Esophagus (tissue), 2 donors: Measurements from ENCODE around the gene ZDHHC8. TPM values are rescaled to one million over a fixed set of nuclear protein-coding genes. Genes with fewer than 3 reads are reported as not detected.

ENCODE experiments used
- H3K27ac ChIP-seq, 2 donors: one replicate each; pipeline ENCODE4 v1.5.1; 2013; ENCODE audit warnings: low read depth in 2 of 2, mild to moderate bottlenecking in 2 of 2, inconsistent platforms in 1 of 2, low read length in 1 of 2, moderate library complexity in 1 of 2
- H3K27me3 ChIP-seq, 2 donors: one replicate each; pipeline ENCODE4 v1.6.1; 2013; ENCODE audit warnings: low read length in 2 of 2, control low read depth in 1 of 2, mild to moderate bottlenecking in 1 of 2; ENCODE audit not compliant: insufficient read depth in 2 of 2, control insufficient read depth in 1 of 2
- H3K36me3 ChIP-seq, 2 donors: one replicate each; pipeline ENCODE4 v1.6.1; 2013; ENCODE audit warnings: low read length in 1 of 2; ENCODE audit not compliant: control insufficient read depth in 2 of 2, insufficient read depth in 2 of 2
- H3K4me1 ChIP-seq, 2 donors: one replicate each; pipeline ENCODE4 v1.6.1; 2013; ENCODE audit warnings: low read length in 1 of 2; ENCODE audit not compliant: control insufficient read depth in 2 of 2, insufficient read depth in 2 of 2
- H3K4me3 ChIP-seq, 2 donors: one replicate each; pipeline ENCODE4 v1.5.1; 2013; ENCODE audit warnings: low read length in 2 of 2, mild to moderate bottlenecking in 2 of 2, low read depth in 1 of 2, moderate library complexity in 1 of 2
- H3K9me3 ChIP-seq, 2 donors: one replicate each; pipeline ENCODE4 v1.6.1; 2013; ENCODE audit warnings: mild to moderate bottlenecking in 2 of 2, low read depth in 1 of 2, low read length in 1 of 2, moderate library complexity in 1 of 2; ENCODE audit not compliant: control insufficient read depth in 2 of 2, insufficient read depth in 1 of 2
- WGBS, 2 donors: extraction: QIAGEN DNeasy Blood & Tissue Kit; methylation state at CpG; one replicate each; pipeline ENCODE4 v1.1.7; 2013; 5-methylcytosine and 5-hydroxymethylcytosine counted together
- polyA plus RNA-seq, 2 donors: library from polyadenylated mRNA; stranded (reverse); fragments of 200-250 nt; gene quantifications; one replicate each; pipeline ENCODE4 v1.2.3, GENCODE V29; 2013
- donor health status: healthy with polysubstance abuse.
- donor health status: Bipolar disorder and iron deficiency.

Gene ZDHHC8
- polyA plus RNA-seq, 2 donors, result 21.3 to 33.6 TPM

- Histone ChIP-seq H3K9me3 (no peaks in the 10 kb centered on the region), H3K4me1 (no peaks in the 10 kb centered on the region), H3K36me3 (peaks cover 8 to 55% of the 10 kb centered on the region in 2 donors), H3K4me3 (no peak overlapping the region), H3K27me3 (no peaks in the 10 kb centered on the region), H3K27ac (no peak overlapping the region)
- WGBS, 2 donors, result 89 to 91% methylated on average over 4 of the region's 4 CpGs
Measured at GRCh38 chr22:20095521-20095920, 36.1 kb upstream of the ZDHHC8 start.

- Histone ChIP-seq H3K9me3 (no peaks in the 10 kb centered on the region), H3K36me3 (peaks cover 8 to 43% of the 10 kb centered on the region in 2 donors), H3K27me3 (no peaks in the 10 kb centered on the region), H3K27ac (no peak overlapping the region), H3K4me3 (no peak overlapping the region), H3K4me1 (no peaks in the 10 kb centered on the region)
- 94 to 100% methylated on average over 2 of the region's 2 CpGs for WGBS, 2 donors
Measured at GRCh38 chr22:20096574-20097420, 34.8 kb upstream of the ZDHHC8 start.

- Histone ChIP-seq H3K36me3 (peaks cover 6 to 30% of the 10 kb centered on the region in 2 donors), H3K9me3 (no peaks in the 10 kb centered on the region), H3K27ac (no peak overlapping the region), H3K4me3 (no peak overlapping the region), H3K27me3 (no peaks in the 10 kb centered on the region), H3K4me1 (no peaks in the 10 kb centered on the region)
- 94 to 95% methylated on average over 6 of the region's 6 CpGs for WGBS, 2 donors
Measured at GRCh38 chr22:20099099-20099711, 32.4 kb upstream of the ZDHHC8 start.

- H3K4me3 ChIP-seq, result no peak overlapping the region
- H3K27ac ChIP-seq, result no peak overlapping the region
- H3K4me1 ChIP-seq, result no peaks in the 10 kb centered on the region
- no peaks in the 10 kb centered on the region for H3K9me3 ChIP-seq
- 79 to 82% methylated on average over 8 of the region's 8 CpGs for WGBS, 2 donors
- H3K36me3 ChIP-seq, result peaks cover 2 to 36% of the 10 kb centered on the region in 2 donors
- H3K27me3 ChIP-seq, result no peaks in the 10 kb centered on the region
Measured at GRCh38 chr22:20101638-20102037, 30.0 kb upstream of the ZDHHC8 start.

GRCh38 chr22:20102203-20102780, 29.3 kb upstream of the ZDHHC8 start:
- Histone ChIP-seq H3K4me3 (no peak overlapping the region), H3K27me3 (no peaks in the 10 kb centered on the region), H3K9me3 (no peaks in the 10 kb centered on the region), H3K27ac (no peak overlapping the region), H3K4me1 (no peaks in the 10 kb centered on the region), H3K36me3 (peaks cover 8 to 42% of the 10 kb centered on the region in 2 donors)
- WGBS, 2 donors, result 91 to 95% methylated on average over 12 of the region's 12 CpGs

- no peaks in the 10 kb centered on the region for H3K27me3 ChIP-seq
- H3K4me1 ChIP-seq, result no peaks in the 10 kb centered on the region
- 96 to 97% methylated on average over 7 of the region's 7 CpGs for WGBS, 2 donors
- H3K4me3 ChIP-seq, result no peak overlapping the region
- peaks cover 28 to 61% of the 10 kb centered on the region in 2 donors for H3K36me3 ChIP-seq
- H3K9me3 ChIP-seq, result no peaks in the 10 kb centered on the region
- no peak overlapping the region for H3K27ac ChIP-seq
Measured at GRCh38 chr22:20105456-20106204, 26.0 kb upstream of the ZDHHC8 start.

- no peaks in the 10 kb centered on the region for H3K4me1 ChIP-seq
- H3K9me3 ChIP-seq, result no peaks in the 10 kb centered on the region
- WGBS, 2 donors, result 89 to 93% methylated on average over 20 of the region's 20 CpGs
- H3K27me3 ChIP-seq, result no peaks in the 10 kb centered on the region
- H3K36me3 ChIP-seq, result peaks cover 28 to 65% of the 10 kb centered on the region in 2 donors
- no peak overlapping the region for H3K4me3 ChIP-seq
- no peak overlapping the region for H3K27ac ChIP-seq
Measured at GRCh38 chr22:20106205-20106848, 25.3 kb upstream of the ZDHHC8 start.

GRCh38 chr22:20106849-20107237, 24.8 kb upstream of the ZDHHC8 start:
- H3K36me3 ChIP-seq, result peaks cover 28 to 70% of the 10 kb centered on the region in 2 donors
- no peak overlapping the region for H3K4me3 ChIP-seq
- 94 to 96% methylated on average over 10 of the region's 10 CpGs for WGBS, 2 donors

GRCh38 chr22:20107471-20107901, 24.1 kb upstream of the ZDHHC8 start:
- Histone ChIP-seq H3K4me3 (no peak overlapping the region), H3K27me3 (no peaks in the 10 kb centered on the region), H3K9me3 (no peaks in the 10 kb centered on the region), H3K27ac (no peak overlapping the region), H3K36me3 (peaks cover 28 to 71% of the 10 kb centered on the region in 2 donors), H3K4me1 (no peaks in the 10 kb centered on the region)
- WGBS, 2 donors, result 93 to 97% methylated on average over 6 to 7 of the region's 7 CpGs

More at GRCh38 chr22:20106849-20107237, 24.8 kb upstream of the ZDHHC8 start:
- H3K27me3 ChIP-seq, result no peaks in the 10 kb centered on the region
- no peaks in the 10 kb centered on the region for H3K4me1 ChIP-seq
- H3K9me3 ChIP-seq, result no peaks in the 10 kb centered on the region
- H3K27ac ChIP-seq, result no peak overlapping the region
